Measurements from ENCODE around the gene CDIP1.

- TF ChIP-seq POLR2A (IDR thresholded peaks at IDR 0.05; ENCODE audit: low read depth, low read length) (no peak), TAF1 (IDR thresholded peaks at IDR 0.05; ENCODE audit: low read depth, low read length) (no peak), POLR2AphosphoS5 (IDR thresholded peaks at IDR 0.05; ENCODE audit: low read depth, low read length) (no peak)
These were observed 29.8 kb downstream of the CDIP1 start for GRCh38 chr16:4508806-4509205.

Data from GM12891 (cell line).